PC-9 (cell line): ENCODE data around the gene KCNK4. TPM values are rescaled to one million over a fixed set of nuclear protein-coding genes. Genes with fewer than 3 reads are reported as not detected.
A peak's percentile ranks its signal among the peaks of the same experiment; 100 is the strongest.

ENCODE experiments used
- BruUV-seq: library from RNA; stranded (reverse); fragments of 400-500 nt; replicated peaks from 2 replicates; lab custom pipeline; 2021; lab: Mats Ljungman, UMichigan
- CTCF ChIA-PET: fragments of 300-600 bp; sonication (Branson Sonifier 250); formaldehyde crosslinking; loops from one replicate; lab custom pipeline; 2022; ENCODE audit warnings: antibody characterized with exemption; lab: Charles Lee
- POLR2A ChIA-PET: fragments of 300-600 bp; sonication (Branson Sonifier 250); formaldehyde crosslinking; loops from one replicate; lab custom pipeline; 2022; ENCODE audit warnings: antibody characterized with exemption; ENCODE audit not compliant: unreplicated experiment; lab: Charles Lee
- DNase-seq, 2 experiments: peaks; one replicate each; pipeline versions ENCODE4 v3.0.0 to v3.0.0-alpha.2; 2015 to 2022; ENCODE audit warnings: mixed read lengths in 1 of 2
- H2AFZ ChIP-seq: fragments of 200-600 bp; sonication (generic); 2 replicates; pipeline ENCODE4 v1.8.1; 2017; ENCODE audit warnings: antibody characterized with exemption
- H3F3A ChIP-seq: fragments of 200-600 bp; sonication (generic); 2 replicates; pipeline ENCODE4 v1.8.1; 2017; ENCODE audit warnings: antibody characterized with exemption, mild to moderate bottlenecking, low read depth; ENCODE audit not compliant: insufficient read depth
- H3K27ac ChIP-seq: fragments of 200-600 bp; sonication (generic); 2 replicates; pipeline ENCODE4 v1.6.1; 2016; ENCODE audit warnings: mixed run types
- H3K27me3 ChIP-seq: fragments of 200-600 bp; sonication (generic); 2 replicates; pipeline ENCODE4 v1.6.1; 2016; ENCODE audit warnings: low read depth, mixed run types; ENCODE audit not compliant: insufficient read depth
- H3K36me3 ChIP-seq: fragments of 200-600 bp; sonication (generic); 2 replicates; pipeline ENCODE4 v1.6.1; 2016; ENCODE audit warnings: low read depth, mixed run types
- H3K4me1 ChIP-seq: fragments of 200-600 bp; sonication (generic); replicated peaks from 2 replicates; pipeline ENCODE4 v1.6.1; 2016; ENCODE audit warnings: mixed run types; ENCODE audit not compliant: insufficient read depth
- H3K4me2 ChIP-seq: fragments of 200-600 bp; sonication (generic); 2 replicates; pipeline ENCODE4 v1.6.1; 2017; ENCODE audit warnings: mixed run types
- H3K4me3 ChIP-seq: fragments of 200-600 bp; sonication (generic); 2 replicates; pipeline ENCODE4 v1.6.1; 2016; ENCODE audit warnings: mixed run types
- H3K79me2 ChIP-seq: fragments of 200-600 bp; sonication (generic); 2 replicates; pipeline ENCODE4 v1.6.1; 2017; ENCODE audit warnings: low read depth, mixed run types
- H3K9me2 ChIP-seq: fragments of 200-600 bp; sonication (generic); 2 replicates; pipeline ENCODE4 v1.8.1; 2017; ENCODE audit warnings: mild to moderate bottlenecking; ENCODE audit not compliant: insufficient read depth
- H3K9me3 ChIP-seq: fragments of 200-600 bp; sonication (generic); 2 replicates; pipeline ENCODE4 v1.8.1; 2016; ENCODE audit warnings: low read depth; ENCODE audit not compliant: insufficient read depth
- H4K20me1 ChIP-seq: fragments of 200-600 bp; sonication (generic); 2 replicates; pipeline ENCODE4 v1.8.1; 2017; ENCODE audit not compliant: insufficient read depth
- CTCF ChIP-seq: fragments of 200-600 bp; sonication (generic); conservative IDR thresholded peaks from 2 replicates; pipeline ENCODE4 v1.6.1; 2017; ENCODE audit warnings: mixed run types, antibody characterized with exemption, mild to moderate bottlenecking, moderate library complexity
- EZH2 ChIP-seq: fragments of 200-600 bp; sonication (generic); IDR thresholded peaks from 2 replicates; pipeline ENCODE4 v1.8.0; 2017; ENCODE audit warnings: antibody characterized with exemption, low read depth
- intact Hi-C: fragments of 100-400 bp; cut with micrococcal nuclease; formaldehyde crosslinking; loops from one replicate; pipeline ENCODE4 v1.10.0; 2022; ENCODE audit not compliant: unreplicated experiment
- total RNA-seq: library from RNA; stranded (reverse); gene quantifications from 2 replicates; pipeline ENCODE4 v1.2.3, GENCODE V29; 2021

The KCNK4 gene
- total RNA-seq, 1 experiment from 2014 or later: 0.57 TPM

GRCh38 chr11:64341429-64341828 lies 50.3 kb downstream of the KCNK4 start:
- Histone ChIP-seq H3K27me3 (no peaks in the 10 kb centered on the region), H3K9me3 (no peaks in the 10 kb centered on the region), H3K27ac (no peak overlapping the region), H3K36me3 (no peaks in the 10 kb centered on the region), H3K4me1 (peaks cover 15% of the 10 kb centered on the region), H3K4me2 (no peak overlapping the region), H3K9me2 (no peaks in the 10 kb centered on the region), H4K20me1 (no peaks in the 10 kb centered on the region), H3K4me3 (no peak overlapping the region), H2AFZ (no peak overlapping the region), H3K79me2 (no peaks in the 10 kb centered on the region), H3F3A (peaks cover 12% of the 10 kb centered on the region; the same call in 1 of the 2 replicates)
- BruUV-seq: no TSS peak
- TF ChIP-seq CTCF (no peak), EZH2 (no peak)
- ChIA-PET CTCF (interaction anchor here (0.6 to 2.2 kb wide), 3 partner anchors 9 to 15 kb away, joined by 3 to 36 read pairs (median 8); no protein-coding TSS in a partner anchor), POLR2A (no interaction called here)
- intact Hi-C loops: no loop called here
- DNase-seq: no peak

- BruUV-seq: TSS peak; percentile 48
- Histone ChIP-seq H3K4me3 (peak overlapping the region; percentile 49; the same call in 1 of the 2 replicates), H4K20me1 (no peaks in the 10 kb centered on the region), H2AFZ (peak overlapping the region; percentile 76), H3K9me2 (no peaks in the 10 kb centered on the region), H3K36me3 (no peaks in the 10 kb centered on the region), H3K79me2 (no peaks in the 10 kb centered on the region), H3K9me3 (no peaks in the 10 kb centered on the region), H3F3A (peaks cover 16% of the 10 kb centered on the region; the same call in 1 of the 2 replicates), H3K4me2 (peak overlapping the region; percentile 82), H3K27ac (no peak overlapping the region), H3K4me1 (peaks cover 16% of the 10 kb centered on the region), H3K27me3 (no peaks in the 10 kb centered on the region)
- POLR2A ChIA-PET: interaction anchor here (0.6 kb wide), 2 partner anchors 25 to 437 kb away, joined by 3 to 7 read pairs; partner anchors contain the start of genes PRDX5 and TRMT112
- intact Hi-C loops: loop anchor here (1.0 kb wide), 1 partner anchor 25 kb away; the partner anchor contains the start of gene TRMT112
- DNase-seq: peak; percentile 83 to 98
- peak; percentile 58; the same call in 1 of the 2 replicates for TF ChIP-seq CTCF
- no peak for TF ChIP-seq EZH2
- CTCF ChIA-PET: interaction anchor here (0.5 to 2.2 kb wide), 13 partner anchors 10 to 466 kb away, joined by 3 to 36 read pairs (median 6); partner anchors contain the start of genes PRDX5 and TRMT112
These were observed 51.0 kb downstream of the KCNK4 start for GRCh38 chr11:64341851-64342791.
